CMK (cell line): ENCODE measurements around the gene ULK4.

Experiments used
- DNase-seq: peaks from one replicate; pipeline ENCODE4 v3.0.0-alpha.2; 2010; ENCODE audit warnings: low read depth

ULK4 gene

GRCh38 chr3:41356775-41357174 lies 605.1 kb downstream of the ULK4 start:
- no peak for DNase-seq

GRCh38 chr3:41352510-41352909 lies 609.4 kb downstream of the ULK4 start:
- DNase-seq: no peak

GRCh38 chr3:41350441-41350840 lies 611.5 kb downstream of the ULK4 start:
- no peak for DNase-seq

GRCh38 chr3:41348401-41348800 lies 613.5 kb downstream of the ULK4 start:
- DNase-seq: no peak

- no peak for DNase-seq
Observed at GRCh38 chr3:41346698-41347270, 615.1 kb downstream of the ULK4 start.

GRCh38 chr3:41345788-41346187 lies 616.1 kb downstream of the ULK4 start:
- DNase-seq: no peak

GRCh38 chr3:41339758-41340157 lies 622.1 kb downstream of the ULK4 start:
- no peak for DNase-seq

GRCh38 chr3:41338276-41338675 lies 623.6 kb downstream of the ULK4 start:
- no peak for DNase-seq

GRCh38 chr3:41334426-41334825 lies 627.5 kb downstream of the ULK4 start:
- no peak for DNase-seq

GRCh38 chr3:41331041-41331440 lies 630.9 kb downstream of the ULK4 start:
- DNase-seq: no peak

- DNase-seq: no peak
Observed at GRCh38 chr3:41330465-41330864, 631.4 kb downstream of the ULK4 start.

- no peak for DNase-seq
Observed at GRCh38 chr3:41329881-41330280, 632.0 kb downstream of the ULK4 start.

- no peak for DNase-seq
Observed at GRCh38 chr3:41328926-41329325, 633.0 kb downstream of the ULK4 start.

GRCh38 chr3:41327718-41328117 lies 634.2 kb downstream of the ULK4 start:
- no peak for DNase-seq

GRCh38 chr3:41324156-41324475 lies 637.8 kb downstream of the ULK4 start:
- no peak for DNase-seq

GRCh38 chr3:41323467-41324155 lies 638.3 kb downstream of the ULK4 start:
- DNase-seq: no peak

- DNase-seq: no peak
Observed at GRCh38 chr3:41321642-41321980, 640.3 kb downstream of the ULK4 start.

GRCh38 chr3:41320953-41321641 lies 640.8 kb downstream of the ULK4 start:
- no peak for DNase-seq

GRCh38 chr3:41318520-41318919 lies 643.4 kb downstream of the ULK4 start:
- DNase-seq: no peak

GRCh38 chr3:41317718-41318117 lies 644.2 kb downstream of the ULK4 start:
- DNase-seq: no peak

- DNase-seq: no peak
Observed at GRCh38 chr3:41317298-41317697, 644.6 kb downstream of the ULK4 start.

GRCh38 chr3:41315126-41315525 lies 646.8 kb downstream of the ULK4 start:
- DNase-seq: no peak

GRCh38 chr3:41308119-41308518 lies 653.8 kb downstream of the ULK4 start:
- DNase-seq: no peak

- DNase-seq: no peak
Observed at GRCh38 chr3:41307065-41307464, 654.8 kb downstream of the ULK4 start.
